SH-SY5Y (cell line): ENCODE results near the gene MAML1.

Source experiments
- GATA2 ChIP-seq: IDR thresholded peaks from 2 replicates; pipeline ENCODE4 v1.6.1; 2011; ENCODE audit warnings: mild to moderate bottlenecking, low read depth, low read length
- GATA3 ChIP-seq: IDR thresholded peaks from 2 replicates; pipeline ENCODE4 v1.6.1; 2011; ENCODE audit warnings: low read depth, mild to moderate bottlenecking, low read length, moderate library complexity

DNA sequence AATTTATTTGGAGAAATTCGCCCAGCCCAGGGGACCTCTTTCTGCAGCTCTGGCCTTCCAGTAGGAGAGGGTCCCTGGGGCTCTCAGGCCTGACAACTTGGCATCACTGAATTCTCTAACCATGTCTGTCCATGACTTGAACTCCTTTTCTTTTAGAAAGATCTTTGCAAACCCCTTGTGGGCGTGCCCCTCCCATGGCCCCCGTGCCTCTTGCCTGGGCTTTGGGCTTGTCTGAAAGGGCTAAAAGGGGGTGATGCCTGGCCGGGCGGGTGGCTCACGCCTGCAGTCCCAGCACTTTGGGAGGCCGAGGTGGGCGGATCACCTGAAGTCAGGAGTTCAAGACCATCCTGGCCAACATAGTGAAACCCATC, 84.8 kb downstream of the MAML1 start:
- no peak for TF ChIP-seq GATA2
- TF ChIP-seq GATA3: no peak
